Hepatocyte (in vitro differentiated cells): ENCODE data around the gene ANGPTL1. TPM values are rescaled to one million over a fixed set of nuclear protein-coding genes. Genes with fewer than 3 reads are reported as not detected.

ENCODE experiments used
- DNase-seq: peaks from one replicate; pipeline ENCODE4 v3.0.0-alpha.2; 2016; ENCODE audit warnings: low spot score
- H2AFZ ChIP-seq: fragments of 200-600 bp; sonication (generic); 2 replicates; pipeline ENCODE4 v1.6.0; 2016; ENCODE audit warnings: antibody characterized with exemption, mild to moderate bottlenecking
- H3K27ac ChIP-seq: fragments of 200-600 bp; sonication (generic); 2 replicates; pipeline ENCODE4 v1.5.1; 2016; ENCODE audit warnings: mild to moderate bottlenecking
- H3K27me3 ChIP-seq: fragments of 200-600 bp; sonication (generic); 2 replicates; pipeline ENCODE4 v1.6.1; 2016
- H3K36me3 ChIP-seq: fragments of 200-600 bp; sonication (generic); replicated peaks from 2 replicates; pipeline ENCODE4 v1.5.1; 2016; ENCODE audit warnings: low read depth; ENCODE audit not compliant: insufficient read depth
- H3K4me1 ChIP-seq: fragments of 200-600 bp; sonication (generic); 2 replicates; pipeline ENCODE4 v1.5.1; 2016; ENCODE audit warnings: mild to moderate bottlenecking, moderate library complexity; ENCODE audit not compliant: insufficient read depth
- H3K4me2 ChIP-seq: fragments of 200-600 bp; sonication (generic); 2 replicates; pipeline ENCODE4 v1.6.0; 2016
- H3K4me3 ChIP-seq: fragments of 200-600 bp; sonication (generic); 2 replicates; pipeline ENCODE4 v1.5.1; 2016; ENCODE audit warnings: mild to moderate bottlenecking
- H3K79me2 ChIP-seq: fragments of 200-600 bp; sonication (generic); 2 replicates; pipeline ENCODE4 v1.6.0; 2017; ENCODE audit warnings: mild to moderate bottlenecking
- H3K9me2 ChIP-seq: fragments of 200-600 bp; sonication (generic); replicated peaks from 2 replicates; pipeline ENCODE4 v1.6.0; 2017; ENCODE audit warnings: mild to moderate bottlenecking; ENCODE audit not compliant: insufficient read depth
- H3K9me3 ChIP-seq: fragments of 200-600 bp; sonication (generic); 2 replicates; pipeline ENCODE4 v1.5.1; 2016; ENCODE audit warnings: low read depth, mild to moderate bottlenecking
- H4K20me1 ChIP-seq: fragments of 200-600 bp; sonication (generic); 2 replicates; pipeline ENCODE4 v1.6.0; 2016; ENCODE audit warnings: mild to moderate bottlenecking; ENCODE audit not compliant: insufficient read depth, poor library complexity, severe bottlenecking
- EZH2 ChIP-seq: fragments of 200-600 bp; sonication (generic); IDR thresholded peaks from 2 replicates; pipeline ENCODE4 v1.6.1; 2016; ENCODE audit warnings: antibody characterized with exemption, mild to moderate bottlenecking, borderline replicate concordance
- EZH2phosphoT487 ChIP-seq: fragments of 200-600 bp; sonication (generic); IDR thresholded peaks from one replicate; pipeline ENCODE4 v1.6.1; 2018; ENCODE audit warnings: antibody characterized with exemption, mild to moderate bottlenecking, low read depth, moderate library complexity; ENCODE audit not compliant: unreplicated experiment, severe bottlenecking
- WGBS: methylation state at CpG from one replicate; pipeline ENCODE4 v1.1.6; 2016; ENCODE audit warnings: low lambda C conversion rate; ENCODE audit errors: missing lambda C conversion rate; 5-methylcytosine and 5-hydroxymethylcytosine counted together
- polyA plus RNA-seq: library from polyadenylated mRNA; unstranded; fragments of >200 nt; fragmentation: Nextera tagmentation; extraction: Ambion mirVana; gene quantifications from 2 replicates; pipeline ENCODE4 v1.2.1, GENCODE V29; 2016
- total RNA-seq: library from RNA; depleted of rRNA; stranded (reverse); fragments of >200 nt; gene quantifications from 2 replicates; pipeline ENCODE4 v1.2.3, GENCODE V29; 2014
- TF ChIP-seq, protein P1 (sequence below): fragments of 200-600 bp; sonication (generic); IDR thresholded peaks from 2 replicates; pipeline ENCODE4 v1.5.1; 2016; ENCODE audit warnings: antibody characterized with exemption, mild to moderate bottlenecking; ENCODE audit not compliant: poor library complexity

Gene ANGPTL1
- total and polyA plus RNA-seq, 2 experiments from 2014 or later, result 34.3 to 63.6 TPM

DNA sequence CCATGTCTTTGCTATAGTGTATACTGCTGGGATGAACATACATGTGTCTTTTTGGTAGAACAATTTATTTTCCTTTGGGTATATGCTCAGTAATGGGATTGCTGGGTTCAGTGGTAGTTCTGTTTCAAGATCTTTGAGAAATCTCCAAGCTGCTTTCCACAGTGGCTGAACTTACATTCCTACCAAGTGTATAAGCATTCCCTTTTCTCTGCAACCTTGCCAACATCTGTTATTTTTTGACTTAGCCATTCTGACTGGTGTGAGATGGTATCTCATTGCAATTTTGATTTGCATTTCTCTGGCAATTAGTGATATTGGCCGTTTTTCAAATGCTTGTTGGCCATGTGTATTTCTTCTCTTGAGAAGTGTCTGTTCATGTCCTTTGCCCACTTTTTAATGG is 37.5 kb upstream of the ANGPTL1 start:
- Histone ChIP-seq H3K4me1 (no peaks in the 10 kb centered on the region), H3K4me3 (no peak overlapping the region), H3K27me3 (no peaks in the 10 kb centered on the region), H3K36me3 (peaks cover 3% of the 10 kb centered on the region), H3K9me2 (no peaks in the 10 kb centered on the region), H3K4me2 (no peak overlapping the region), H2AFZ (no peak overlapping the region), H3K79me2 (no peaks in the 10 kb centered on the region), H3K27ac (no peak overlapping the region), H4K20me1 (no peaks in the 10 kb centered on the region), H3K9me3 (no peaks in the 10 kb centered on the region)
- no peak for DNase-seq
- TF ChIP-seq, protein P1, sequence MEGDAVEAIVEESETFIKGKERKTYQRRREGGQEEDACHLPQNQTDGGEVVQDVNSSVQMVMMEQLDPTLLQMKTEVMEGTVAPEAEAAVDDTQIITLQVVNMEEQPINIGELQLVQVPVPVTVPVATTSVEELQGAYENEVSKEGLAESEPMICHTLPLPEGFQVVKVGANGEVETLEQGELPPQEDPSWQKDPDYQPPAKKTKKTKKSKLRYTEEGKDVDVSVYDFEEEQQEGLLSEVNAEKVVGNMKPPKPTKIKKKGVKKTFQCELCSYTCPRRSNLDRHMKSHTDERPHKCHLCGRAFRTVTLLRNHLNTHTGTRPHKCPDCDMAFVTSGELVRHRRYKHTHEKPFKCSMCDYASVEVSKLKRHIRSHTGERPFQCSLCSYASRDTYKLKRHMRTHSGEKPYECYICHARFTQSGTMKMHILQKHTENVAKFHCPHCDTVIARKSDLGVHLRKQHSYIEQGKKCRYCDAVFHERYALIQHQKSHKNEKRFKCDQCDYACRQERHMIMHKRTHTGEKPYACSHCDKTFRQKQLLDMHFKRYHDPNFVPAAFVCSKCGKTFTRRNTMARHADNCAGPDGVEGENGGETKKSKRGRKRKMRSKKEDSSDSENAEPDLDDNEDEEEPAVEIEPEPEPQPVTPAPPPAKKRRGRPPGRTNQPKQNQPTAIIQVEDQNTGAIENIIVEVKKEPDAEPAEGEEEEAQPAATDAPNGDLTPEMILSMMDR, result no peak
- TF ChIP-seq EZH2 (no peak), EZH2phosphoT487 (no peak)
- WGBS, result 83% methylated on average over 1 of the region's 1 CpG

DNA sequence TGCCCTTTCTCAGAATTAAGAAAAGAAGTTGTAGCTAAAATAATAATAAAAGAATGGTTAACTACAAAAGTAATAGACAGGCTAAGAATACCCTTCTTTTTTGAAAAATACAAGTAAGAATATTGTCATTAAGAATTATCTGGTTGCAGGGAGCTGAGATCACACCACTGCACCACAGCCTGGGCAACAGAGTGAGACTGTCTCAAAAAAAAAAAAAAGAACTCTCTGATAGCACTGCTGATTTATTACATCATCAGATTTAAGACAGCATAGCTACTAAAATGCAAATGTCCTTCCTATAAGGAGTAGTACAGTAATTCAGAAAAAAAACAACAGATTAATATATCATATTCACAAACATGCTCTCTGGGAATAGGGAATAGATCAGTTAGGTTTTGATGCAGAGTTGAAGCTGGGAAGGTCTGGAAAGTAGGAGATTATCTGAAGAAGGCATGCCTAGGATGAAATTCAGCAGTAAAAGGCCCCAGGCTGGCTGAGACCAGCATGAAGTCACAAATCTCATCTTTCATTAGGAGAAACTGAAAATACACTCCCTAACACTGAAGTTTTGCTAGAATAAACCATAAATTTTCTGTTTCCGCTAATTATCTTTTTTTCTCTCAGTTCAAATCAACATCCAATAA is 30.7 kb upstream of the ANGPTL1 start:
- Histone ChIP-seq H3K27ac (no peak overlapping the region), H3K4me2 (no peak overlapping the region), H3K9me3 (no peaks in the 10 kb centered on the region), H4K20me1 (no peaks in the 10 kb centered on the region), H3K4me1 (no peaks in the 10 kb centered on the region), H3K4me3 (no peak overlapping the region), H3K79me2 (no peaks in the 10 kb centered on the region), H3K9me2 (no peaks in the 10 kb centered on the region), H3K27me3 (no peaks in the 10 kb centered on the region), H2AFZ (no peak overlapping the region), H3K36me3 (no peaks in the 10 kb centered on the region)
- no peak for DNase-seq
- 100% methylated on average over 1 of the region's 1 CpG for WGBS
- TF ChIP-seq, protein P1, result no peak
- TF ChIP-seq EZH2phosphoT487 (no peak), EZH2 (no peak)

DNA sequence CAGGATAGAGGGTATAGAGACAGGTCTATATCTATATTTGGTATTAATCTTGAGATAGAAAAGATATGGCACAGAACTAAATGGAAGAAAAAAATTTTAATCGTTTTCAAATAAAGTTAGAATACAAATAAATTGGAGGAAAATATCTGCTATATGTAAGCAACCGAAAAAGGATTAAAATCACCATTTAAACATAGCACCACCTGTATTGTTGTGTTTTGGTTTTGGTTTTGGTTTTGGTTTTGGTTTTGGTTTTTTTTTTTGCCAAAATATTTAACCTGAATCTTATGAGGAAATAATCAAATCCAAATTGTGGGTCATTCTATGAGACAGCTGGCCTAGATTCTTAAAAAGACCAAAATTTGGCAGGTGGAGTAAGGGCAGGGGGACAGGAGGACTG is 28.5 kb upstream of the ANGPTL1 start:
- Histone ChIP-seq H2AFZ (no peak overlapping the region), H3K4me2 (no peak overlapping the region), H3K36me3 (no peaks in the 10 kb centered on the region), H3K4me3 (no peak overlapping the region), H4K20me1 (no peaks in the 10 kb centered on the region), H3K9me3 (no peaks in the 10 kb centered on the region), H3K79me2 (no peaks in the 10 kb centered on the region), H3K27me3 (no peaks in the 10 kb centered on the region), H3K27ac (no peak overlapping the region), H3K4me1 (no peaks in the 10 kb centered on the region), H3K9me2 (no peaks in the 10 kb centered on the region)
- TF ChIP-seq EZH2 (no peak), EZH2phosphoT487 (no peak)
- TF ChIP-seq, protein P1, result no peak
- WGBS, result 95% methylated on average over 2 of the region's 2 CpGs
- DNase-seq, result no peak

DNA sequence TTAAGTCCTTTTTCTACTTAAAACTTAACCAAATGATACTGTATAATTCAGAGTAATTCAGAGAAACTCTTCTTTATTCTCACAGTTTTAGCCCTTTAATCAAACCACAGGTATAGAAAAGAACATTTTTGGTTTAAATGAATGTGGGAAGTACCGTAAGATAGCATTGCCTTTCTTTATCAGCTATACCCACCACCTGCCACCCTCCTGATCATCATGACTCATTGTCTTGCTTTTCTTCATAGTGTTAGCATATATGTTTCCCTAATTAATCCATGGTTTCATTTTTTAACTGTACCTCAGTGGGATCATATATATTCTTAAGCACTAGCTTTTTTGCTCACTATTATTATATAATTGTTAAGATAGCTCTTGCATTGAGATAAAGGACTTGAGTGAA is 27.5 kb upstream of the ANGPTL1 start:
- WGBS, result 94% methylated on average over 1 of the region's 1 CpG
- no peaks in the 10 kb centered on the region for H3K9me2 ChIP-seq
- no peaks in the 10 kb centered on the region for H4K20me1 ChIP-seq
- H3K4me3 ChIP-seq, result no peak overlapping the region
- H3K27me3 ChIP-seq, result no peaks in the 10 kb centered on the region
- H3K79me2 ChIP-seq, result no peaks in the 10 kb centered on the region
- TF ChIP-seq EZH2 (no peak), EZH2phosphoT487 (no peak)
- TF ChIP-seq, protein P1, result no peak
- H3K27ac ChIP-seq, result no peak overlapping the region
- H2AFZ ChIP-seq, result no peak overlapping the region
- no peak overlapping the region for H3K4me2 ChIP-seq
- no peaks in the 10 kb centered on the region for H3K36me3 ChIP-seq
- no peak for DNase-seq
- no peaks in the 10 kb centered on the region for H3K4me1 ChIP-seq
- no peaks in the 10 kb centered on the region for H3K9me3 ChIP-seq
